ENCODE results near the gene KCND3.

GRCh38 chr1:111746614-111746999 lies 242.9 kb downstream of the KCND3 start:
- TF ChIP-seq ELK1 (IDR thresholded peaks at IDR 0.05; ENCODE audit: borderline replicate concordance, low read depth, low read length): no peak
- no peak for TF ChIP-seq MAFK (IDR thresholded peaks at IDR 0.05; ENCODE audit: low read depth, low read length)
- no peak for TF ChIP-seq RCOR1 (IDR thresholded peaks at IDR 0.05; ENCODE audit: insufficient replicate concordance, low read length)
- TF ChIP-seq CTCF (conservative IDR thresholded peaks at IDR 0.05; ENCODE audit: low read depth, low read length): no peak
- TF ChIP-seq RAD21 (IDR thresholded peaks at IDR 0.05; ENCODE audit: low read length): no peak
- TF ChIP-seq SMC3 (IDR thresholded peaks at IDR 0.05; ENCODE audit: low read depth, low read length): no peak
- TF ChIP-seq POLR2A (IDR thresholded peaks at IDR 0.05; ENCODE audit: low read depth, low read length): no peak
- no peak for TF ChIP-seq USF2 (IDR thresholded peaks at IDR 0.05; ENCODE audit: low read depth, low read length)
- no peak for TF ChIP-seq CEBPB (IDR thresholded peaks at IDR 0.05; ENCODE audit: low read depth, low read length)
- TF ChIP-seq FOS (IDR thresholded peaks at IDR 0.05; ENCODE audit: low read depth, low read length): no peak
- no peak for TF ChIP-seq MXI1 (IDR thresholded peaks at IDR 0.05; ENCODE audit: borderline replicate concordance, low read depth, low read length)
- TF ChIP-seq CHD1 (IDR thresholded peaks at IDR 0.05; ENCODE audit: low read depth, low read length): no peak
- no peak for TF ChIP-seq MAZ (IDR thresholded peaks at IDR 0.05; ENCODE audit: borderline replicate concordance, low read depth, low read length)
- no peak for TF ChIP-seq RFX5 (IDR thresholded peaks at IDR 0.05; ENCODE audit: low read depth, low read length)

Measured in IMR-90 (cell line).